M059J (cell line): Measurements from ENCODE around the gene WNT5B. TPM values are rescaled to one million over a fixed set of nuclear protein-coding genes. Genes with fewer than 3 reads are reported as not detected.

Source experiments
- DNase-seq: peaks from one replicate; pipeline ENCODE4 v3.0.0-alpha.2; 2012; ENCODE audit warnings: low read depth
- total RNA-seq: library from RNA; depleted of rRNA; stranded (reverse); fragments of >200 nt; shearing (Covaris generic); gene quantifications from 2 replicates; pipeline ENCODE4 v1.2.3, GENCODE V29; 2014

The WNT5B gene
- total RNA-seq, 1 experiment from 2014 or later = 43.5 TPM

- no peak for DNase-seq
Measured at GRCh38 chr12:1630133-1630826, 1.2 kb downstream of the WNT5B start.

DNA sequence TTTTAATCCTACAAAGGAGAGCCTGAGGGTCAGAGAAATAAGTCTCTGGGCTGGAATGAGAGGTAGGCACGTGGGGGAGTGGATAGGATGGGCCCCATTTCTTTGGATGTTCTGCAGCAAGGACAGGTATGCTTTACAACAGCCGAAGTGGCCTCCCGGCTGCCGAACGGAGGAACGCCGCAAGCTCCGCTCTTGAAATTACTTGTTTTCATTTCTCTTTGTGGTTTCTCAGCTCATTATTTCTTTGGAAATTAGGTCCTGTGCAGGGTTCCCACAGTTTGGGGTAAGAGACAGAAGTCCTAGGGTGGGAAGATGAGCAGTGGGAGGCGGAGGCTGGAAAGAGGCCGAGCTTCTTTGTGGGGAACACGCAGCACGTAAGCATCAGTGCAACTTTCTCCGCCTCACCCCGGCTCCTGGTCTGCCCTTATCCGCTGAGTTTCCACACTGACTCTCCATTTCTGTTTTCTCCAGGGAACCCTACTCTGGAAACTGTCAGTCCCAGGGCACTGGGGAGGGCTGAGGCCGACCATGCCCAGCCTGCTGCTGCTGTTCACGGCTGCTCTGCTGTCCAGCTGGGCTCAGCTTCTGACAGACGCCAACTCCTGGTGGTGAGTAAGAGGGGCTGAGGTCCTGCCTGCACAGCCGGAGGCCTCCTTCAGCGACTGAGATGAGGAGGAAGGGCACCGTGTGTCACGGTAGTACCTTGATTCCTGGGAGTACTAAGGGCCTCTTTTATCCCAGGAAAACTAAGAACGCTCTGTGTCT lies 2.0 kb downstream of the WNT5B start:
- DNase-seq = no peak

DNA sequence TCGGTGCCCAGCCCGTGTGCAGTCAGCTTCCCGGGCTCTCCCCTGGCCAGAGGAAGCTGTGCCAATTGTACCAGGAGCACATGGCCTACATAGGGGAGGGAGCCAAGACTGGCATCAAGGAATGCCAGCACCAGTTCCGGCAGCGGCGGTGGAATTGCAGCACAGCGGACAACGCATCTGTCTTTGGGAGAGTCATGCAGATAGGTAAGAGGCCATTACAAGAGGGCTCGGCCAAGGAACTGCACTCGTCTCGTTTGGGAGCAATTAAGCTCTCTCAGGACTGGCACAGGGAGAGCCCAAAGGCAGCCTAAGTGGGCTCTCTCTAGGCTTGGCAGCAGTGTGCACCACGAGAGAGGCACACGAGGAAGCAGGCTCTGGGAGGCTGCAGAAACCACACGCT lies 3.7 kb downstream of the WNT5B start:
- no peak for DNase-seq

GRCh38 chr12:1633459-1633858 lies 4.4 kb downstream of the WNT5B start:
- no peak for DNase-seq

- no peak for DNase-seq
Measured at GRCh38 chr12:1634149-1634548, 5.1 kb downstream of the WNT5B start.

DNA sequence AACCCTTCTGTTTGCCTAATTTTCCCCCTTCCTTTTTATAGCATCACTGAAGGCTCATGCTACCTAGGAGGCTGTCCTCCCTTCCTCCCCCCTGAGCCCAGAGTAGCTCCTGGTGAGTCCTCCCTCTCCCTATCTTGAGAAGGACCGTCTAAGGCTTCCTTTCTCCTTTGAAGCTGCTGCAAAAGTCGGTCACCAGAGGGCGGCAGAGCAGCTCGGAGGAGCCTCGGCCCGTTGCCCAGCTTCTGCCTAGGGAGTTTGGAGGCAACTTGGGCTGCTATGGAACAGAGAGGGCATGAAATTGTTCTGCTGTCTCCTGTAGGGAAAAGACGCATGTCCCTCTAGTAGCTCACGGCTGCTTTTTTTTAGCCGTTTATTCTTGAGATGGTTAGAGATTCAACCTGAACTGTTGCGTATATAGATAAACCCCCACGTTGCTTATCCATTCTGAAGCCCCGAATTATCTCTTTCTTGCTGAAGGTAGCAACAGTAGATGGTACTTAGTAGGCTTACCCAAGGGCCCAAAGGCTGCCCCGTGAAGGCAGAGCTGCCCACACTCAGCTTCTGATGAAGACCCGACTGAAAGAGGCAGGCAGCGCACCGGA lies 5.7 kb downstream of the WNT5B start:
- peak; percentile 58 for DNase-seq

- no peak for DNase-seq
Measured at GRCh38 chr12:1635301-1636095, 6.5 kb downstream of the WNT5B start.

DNA sequence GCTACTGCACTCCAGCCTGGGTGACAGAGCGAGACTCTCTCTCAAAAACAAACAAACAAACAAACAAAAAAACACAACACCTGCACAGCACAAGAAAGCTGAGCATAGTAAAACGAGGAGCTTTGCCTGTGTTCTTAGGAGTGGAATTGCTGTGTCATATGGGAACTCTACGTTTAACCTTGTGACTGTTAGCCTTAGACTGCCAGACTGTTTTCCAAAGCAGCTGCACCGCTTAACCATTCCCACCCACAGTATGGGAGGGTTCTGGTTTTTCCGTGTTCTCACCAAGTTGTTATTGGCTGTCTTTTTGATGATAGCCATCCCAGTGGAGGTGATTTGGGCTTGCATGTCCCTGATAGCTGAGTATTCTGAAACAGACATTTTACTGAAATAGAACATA lies 9.2 kb downstream of the WNT5B start:
- DNase-seq = no peak

DNA sequence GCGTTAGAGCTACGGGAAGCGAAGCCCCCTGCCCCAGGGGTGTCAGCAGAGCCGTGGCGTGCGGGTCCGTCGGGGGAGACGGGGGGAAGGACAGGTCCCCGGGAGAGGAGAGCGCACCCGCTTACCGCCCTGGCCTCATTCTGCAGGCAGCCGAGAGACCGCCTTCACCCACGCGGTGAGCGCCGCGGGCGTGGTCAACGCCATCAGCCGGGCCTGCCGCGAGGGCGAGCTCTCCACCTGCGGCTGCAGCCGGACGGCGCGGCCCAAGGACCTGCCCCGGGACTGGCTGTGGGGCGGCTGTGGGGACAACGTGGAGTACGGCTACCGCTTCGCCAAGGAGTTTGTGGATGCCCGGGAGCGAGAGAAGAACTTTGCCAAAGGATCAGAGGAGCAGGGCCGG lies 10.5 kb downstream of the WNT5B start:
- DNase-seq = no peak

DNA sequence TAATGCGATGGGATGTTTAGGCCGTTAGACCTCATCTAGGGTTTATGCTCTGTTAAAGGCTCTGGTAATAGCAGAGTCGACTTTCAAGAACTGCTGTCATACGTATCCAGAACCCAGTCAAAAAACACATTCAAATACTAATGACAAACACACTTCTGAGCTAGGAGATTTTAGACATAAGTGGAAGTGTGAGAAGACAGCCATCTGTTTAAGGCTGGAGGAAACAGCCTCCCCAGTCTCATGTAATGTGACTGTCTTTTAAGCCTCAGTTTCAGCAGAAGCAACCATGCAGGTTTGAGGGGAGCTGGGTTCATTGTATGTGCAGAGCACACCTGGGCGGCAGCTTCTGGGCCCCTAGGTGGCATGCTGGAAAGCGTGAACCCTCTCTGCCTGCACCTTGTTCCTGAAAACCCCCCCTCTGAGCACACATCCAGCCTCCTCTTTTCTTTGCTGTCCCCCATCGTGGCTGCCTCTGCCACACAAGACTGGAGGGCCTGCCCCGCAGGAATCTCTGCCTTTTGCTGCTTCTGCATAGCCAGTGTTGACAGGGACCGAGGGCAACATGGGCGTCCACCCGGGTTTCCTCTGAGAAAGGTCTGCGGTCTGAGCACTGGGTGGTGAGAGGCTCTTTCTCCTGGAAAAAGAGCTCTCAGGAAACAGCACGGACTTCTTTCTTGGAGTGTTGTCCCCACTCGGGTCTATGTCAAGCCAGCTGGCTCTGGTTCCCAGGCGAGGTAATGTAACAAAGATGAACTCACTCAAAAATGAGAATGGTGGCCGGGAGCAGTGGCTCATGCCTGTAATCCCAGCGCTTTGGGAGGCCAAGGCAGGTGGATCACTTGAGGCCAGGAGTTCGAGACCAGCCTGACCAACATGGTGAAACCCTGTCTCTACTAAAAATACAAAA lies 11.6 kb downstream of the WNT5B start:
- no peak for DNase-seq

DNA sequence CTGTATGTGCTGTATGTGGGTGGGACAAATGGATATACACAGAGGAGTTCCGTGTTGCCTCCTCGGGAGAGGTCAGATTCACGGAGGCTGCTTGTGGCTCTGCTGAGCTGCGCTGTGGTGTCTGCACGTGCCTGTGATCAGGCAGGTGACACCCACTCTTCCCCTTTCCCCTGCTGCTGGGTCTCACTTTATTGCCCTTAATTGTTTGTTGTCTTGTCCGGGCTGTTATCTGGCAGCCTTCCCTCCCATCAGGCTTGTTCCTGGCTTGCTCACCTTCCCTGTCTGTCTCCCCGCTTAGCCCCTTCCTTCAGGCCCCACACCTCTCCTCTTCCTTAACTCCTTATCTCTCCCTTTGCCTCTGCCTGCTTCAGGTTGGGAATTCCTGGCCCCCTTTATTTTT lies 13.5 kb downstream of the WNT5B start:
- DNase-seq = no peak

DNA sequence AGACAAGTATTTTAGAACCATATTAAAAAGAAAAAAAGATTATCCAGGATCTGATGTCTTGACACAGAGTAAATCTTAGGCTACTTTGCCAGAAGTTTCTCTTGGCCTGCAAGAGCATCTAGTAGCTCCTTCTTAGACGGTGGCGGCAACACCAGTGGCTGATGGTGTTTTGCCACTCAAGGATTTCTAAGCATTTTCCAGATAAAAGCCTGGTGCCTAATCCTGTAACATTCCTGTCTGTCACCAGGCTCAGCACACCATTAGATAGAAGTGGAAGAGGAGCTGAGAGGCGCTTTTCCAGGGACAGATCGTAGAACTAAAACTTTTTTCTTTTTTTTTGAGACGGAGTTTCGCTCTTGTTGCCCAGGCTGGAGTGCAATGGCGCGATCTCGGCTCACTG lies 14.0 kb downstream of the WNT5B start:
- no peak for DNase-seq

DNA sequence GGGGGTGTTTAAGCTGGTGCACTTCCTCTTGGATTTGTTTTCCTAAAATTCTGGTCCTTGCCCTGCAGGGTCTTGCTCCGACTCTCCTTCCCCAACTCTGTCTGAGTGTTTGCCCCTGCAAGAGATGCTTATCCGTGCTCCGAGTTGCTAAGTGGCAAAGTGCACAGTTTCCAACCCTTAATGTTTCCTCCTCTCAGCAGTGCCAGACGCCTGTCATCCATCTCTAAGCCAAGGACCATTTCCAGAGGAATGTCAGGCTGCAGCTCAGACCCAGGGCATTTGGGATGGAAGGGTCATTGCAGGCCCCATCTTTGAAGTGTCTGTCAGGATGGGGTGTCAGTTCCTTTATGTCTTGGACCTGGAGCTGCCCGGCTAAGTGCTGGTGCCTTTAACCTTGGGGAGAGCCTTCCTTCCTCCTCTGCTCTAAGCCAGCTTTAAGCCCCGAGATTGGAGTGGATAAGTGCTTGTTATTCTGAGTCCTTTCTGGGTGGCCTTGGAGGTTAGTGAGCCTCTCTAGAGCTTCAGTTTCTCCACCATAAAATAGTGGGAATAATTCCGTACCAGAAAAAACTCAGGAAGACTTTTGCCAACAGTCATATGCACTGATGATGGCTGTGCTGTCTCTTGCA lies 15.0 kb downstream of the WNT5B start:
- no peak for DNase-seq

DNA sequence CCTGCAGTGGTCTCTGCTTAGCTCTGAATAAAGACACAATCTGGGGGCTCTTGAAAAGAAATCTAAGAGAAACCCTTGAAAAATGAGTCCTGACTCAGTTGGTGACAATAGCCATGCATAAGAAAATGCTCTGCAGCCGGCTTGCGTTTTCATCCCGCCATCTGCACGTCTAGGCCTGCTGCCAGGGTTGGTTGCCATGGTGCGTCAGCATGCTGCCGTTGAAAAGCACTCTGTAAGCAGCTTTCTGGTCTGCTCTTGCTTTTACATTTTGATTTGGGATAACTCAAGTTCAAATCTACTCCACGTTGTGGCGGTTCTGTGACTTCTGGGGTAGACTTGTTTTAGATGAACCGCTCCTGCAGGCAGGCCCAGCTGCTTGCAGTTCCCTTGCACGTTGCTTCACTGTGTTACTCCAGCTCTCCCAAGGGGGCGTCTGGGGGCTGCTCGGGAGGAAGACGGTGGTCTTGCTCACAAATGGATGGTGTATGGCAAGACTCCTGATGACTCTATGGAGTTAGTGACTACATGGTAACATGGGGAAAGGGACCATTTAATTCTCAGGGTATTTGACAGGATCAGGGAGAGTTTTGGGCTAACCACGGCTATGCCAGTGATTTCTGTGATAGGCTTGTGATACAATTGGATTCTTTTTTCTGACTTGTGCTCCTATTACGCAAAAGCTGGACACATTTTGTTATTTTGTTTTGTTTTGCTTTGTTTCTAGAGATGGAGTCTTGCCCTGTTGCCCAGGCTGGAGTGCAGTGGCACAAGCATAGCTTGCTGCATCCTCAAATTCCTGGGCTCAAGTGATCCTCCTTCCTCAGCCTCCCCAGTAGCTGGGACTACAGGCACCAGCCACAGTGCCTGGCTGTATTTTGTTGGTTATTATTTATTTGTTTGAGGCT lies 15.8 kb downstream of the WNT5B start:
- peak; percentile 48 for DNase-seq

GRCh38 chr12:1645819-1646218 lies 16.8 kb downstream of the WNT5B start:
- DNase-seq = no peak

- no peak for DNase-seq
Measured at GRCh38 chr12:1646569-1647284, 17.7 kb downstream of the WNT5B start.

DNA sequence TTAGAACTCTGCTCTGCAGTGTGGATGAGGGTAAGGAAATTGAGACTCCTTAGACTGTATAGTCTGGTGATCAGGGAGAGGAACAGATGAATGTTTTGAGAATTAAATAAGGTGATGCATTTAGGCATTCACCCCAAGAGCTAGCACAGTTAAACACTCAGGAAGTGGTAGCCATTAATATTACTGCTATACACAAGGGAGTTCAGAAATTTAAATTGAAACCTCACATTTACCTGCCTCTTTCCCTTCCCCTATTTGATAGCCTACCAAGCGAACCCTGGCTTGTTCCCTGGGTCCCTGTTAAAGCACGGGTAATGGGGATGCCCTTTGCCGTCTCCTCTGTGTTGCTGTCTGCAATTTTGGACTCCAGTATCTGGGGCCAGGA lies 18.2 kb downstream of the WNT5B start:
- no peak for DNase-seq

GRCh38 chr12:1650260-1650977 lies 21.4 kb downstream of the WNT5B start:
- no peak for DNase-seq
